GM10266 (cell line): ENCODE data around the gene DLG1.
"Not testable (repeated sequence)": the region's sequence is repeated elsewhere in the genome, so short reads cannot be mapped to it uniquely, and the experiment has no call there.

ENCODE experiments used
- DNase-seq: peaks from one replicate; pipeline ENCODE4 v3.0.0; 2012; ENCODE audit errors: extremely low spot score
- TF ChIP-seq, protein P1 (sequence below): IDR thresholded peaks from 2 replicates; pipeline ENCODE4 v1.5.1; 2012; ENCODE audit warnings: mild to moderate bottlenecking, low read depth; ENCODE audit not compliant: control insufficient read depth, insufficient read depth; ENCODE audit errors: missing control alignments

The DLG1 gene

DNA sequence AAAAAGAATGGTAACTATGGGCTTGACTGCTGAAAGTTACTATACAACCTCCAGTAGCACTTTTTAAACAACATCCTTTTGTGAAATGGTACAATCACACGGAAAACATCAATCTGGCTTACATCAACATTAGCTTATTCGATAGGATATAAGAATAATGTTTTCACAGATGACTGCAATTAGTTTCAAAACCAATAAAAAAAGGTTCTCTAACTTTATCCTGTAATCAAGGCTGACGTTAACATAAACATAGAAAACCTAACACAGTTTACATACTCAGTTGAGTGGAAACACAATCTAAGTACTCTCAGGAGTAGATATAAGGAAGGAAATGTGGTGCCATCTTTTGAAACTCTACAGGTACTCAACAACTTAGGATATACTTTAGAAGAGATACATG, 102.2 kb downstream of the DLG1 start:
- DNase-seq, result no peak

GRCh38 chr3:197195326-197195725, 103.1 kb downstream of the DLG1 start:
- DNase-seq, result no peak
- TF ChIP-seq, protein P1, sequence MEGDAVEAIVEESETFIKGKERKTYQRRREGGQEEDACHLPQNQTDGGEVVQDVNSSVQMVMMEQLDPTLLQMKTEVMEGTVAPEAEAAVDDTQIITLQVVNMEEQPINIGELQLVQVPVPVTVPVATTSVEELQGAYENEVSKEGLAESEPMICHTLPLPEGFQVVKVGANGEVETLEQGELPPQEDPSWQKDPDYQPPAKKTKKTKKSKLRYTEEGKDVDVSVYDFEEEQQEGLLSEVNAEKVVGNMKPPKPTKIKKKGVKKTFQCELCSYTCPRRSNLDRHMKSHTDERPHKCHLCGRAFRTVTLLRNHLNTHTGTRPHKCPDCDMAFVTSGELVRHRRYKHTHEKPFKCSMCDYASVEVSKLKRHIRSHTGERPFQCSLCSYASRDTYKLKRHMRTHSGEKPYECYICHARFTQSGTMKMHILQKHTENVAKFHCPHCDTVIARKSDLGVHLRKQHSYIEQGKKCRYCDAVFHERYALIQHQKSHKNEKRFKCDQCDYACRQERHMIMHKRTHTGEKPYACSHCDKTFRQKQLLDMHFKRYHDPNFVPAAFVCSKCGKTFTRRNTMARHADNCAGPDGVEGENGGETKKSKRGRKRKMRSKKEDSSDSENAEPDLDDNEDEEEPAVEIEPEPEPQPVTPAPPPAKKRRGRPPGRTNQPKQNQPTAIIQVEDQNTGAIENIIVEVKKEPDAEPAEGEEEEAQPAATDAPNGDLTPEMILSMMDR, result no peak

More for the DNA sequence above, 102.2 kb downstream of the DLG1 start:
- TF ChIP-seq, protein P1, result no peak

- not testable (repeated sequence) for DNase-seq
These were observed 104.7 kb downstream of the DLG1 start for GRCh38 chr3:197193759-197194158.

DNA sequence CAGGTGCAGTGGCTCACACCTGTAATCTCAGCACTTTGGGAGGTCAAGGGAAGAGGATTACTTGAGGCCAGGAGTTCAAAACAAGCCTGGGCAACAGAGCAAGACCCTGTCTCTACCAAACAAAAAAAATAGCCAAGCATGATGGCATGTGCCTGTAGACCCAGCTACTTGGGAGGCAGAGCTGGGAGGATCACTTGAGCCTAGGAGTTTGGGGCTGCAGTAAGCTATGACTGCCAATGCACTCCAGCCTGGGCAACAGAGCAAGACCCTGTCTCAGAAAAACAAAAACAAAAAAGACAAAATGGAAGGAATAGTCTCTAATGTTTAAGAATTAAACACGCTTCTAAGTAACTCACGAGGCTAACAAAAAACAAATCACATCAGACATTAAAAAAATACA, 106.5 kb downstream of the DLG1 start:
- TF ChIP-seq, protein P1, result no peak
- no peak for DNase-seq

DNA sequence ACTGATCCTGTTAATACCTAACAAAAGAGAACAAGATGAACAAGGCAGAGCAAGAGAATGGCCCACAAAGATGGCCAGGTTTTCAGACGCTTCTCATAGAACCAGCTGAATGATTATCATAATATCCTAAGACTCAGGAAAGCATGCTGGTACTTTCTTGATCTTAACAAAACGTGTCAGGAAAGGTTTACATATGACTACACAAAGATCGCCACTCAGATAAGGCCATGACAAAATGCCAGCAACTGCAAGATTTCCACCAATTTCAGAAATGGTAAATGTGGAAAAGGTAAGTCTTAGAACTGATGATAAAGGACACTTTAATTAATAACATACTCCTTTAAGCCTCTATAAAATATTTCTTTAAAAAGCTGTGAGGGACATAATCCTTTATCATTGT, 108.8 kb downstream of the DLG1 start:
- TF ChIP-seq, protein P1, result no peak
- no peak for DNase-seq

- no peak for DNase-seq
- TF ChIP-seq, protein P1, result no peak
These were observed 109.4 kb downstream of the DLG1 start for GRCh38 chr3:197188963-197189362.

DNA sequence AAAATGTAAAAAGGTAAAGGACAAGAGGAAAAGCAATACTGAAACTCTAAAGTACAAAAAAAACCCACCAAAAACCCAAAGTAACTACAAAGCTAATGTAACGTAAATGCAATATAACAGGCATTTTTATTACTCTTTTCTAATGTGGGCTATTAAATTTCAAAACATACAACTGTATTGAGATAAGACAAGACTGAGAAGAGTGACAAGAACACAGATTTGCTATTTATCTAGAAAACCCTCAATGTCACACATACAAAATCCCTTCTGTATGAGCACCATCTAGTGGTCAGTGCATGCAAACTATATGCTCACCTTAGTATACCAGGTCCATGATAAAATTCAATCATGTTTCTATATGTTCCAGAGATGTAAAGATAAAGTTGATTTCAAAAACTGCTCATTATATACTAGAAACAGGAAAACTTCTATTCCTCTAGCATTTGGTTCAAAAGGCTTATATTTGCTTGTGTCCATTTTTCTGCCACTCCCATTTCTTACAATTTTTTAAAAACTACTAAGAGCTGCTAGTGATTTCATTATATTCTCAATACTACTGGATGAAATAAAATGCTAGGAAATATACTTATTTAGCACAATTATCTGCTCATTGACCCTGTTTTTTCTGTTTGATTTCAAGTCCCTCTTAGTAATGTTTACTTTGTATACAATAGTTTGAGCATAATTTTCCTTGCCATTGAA, 111.4 kb downstream of the DLG1 start:
- peak; percentile 71 for DNase-seq
- TF ChIP-seq, protein P1, result peak; percentile 84

DNA sequence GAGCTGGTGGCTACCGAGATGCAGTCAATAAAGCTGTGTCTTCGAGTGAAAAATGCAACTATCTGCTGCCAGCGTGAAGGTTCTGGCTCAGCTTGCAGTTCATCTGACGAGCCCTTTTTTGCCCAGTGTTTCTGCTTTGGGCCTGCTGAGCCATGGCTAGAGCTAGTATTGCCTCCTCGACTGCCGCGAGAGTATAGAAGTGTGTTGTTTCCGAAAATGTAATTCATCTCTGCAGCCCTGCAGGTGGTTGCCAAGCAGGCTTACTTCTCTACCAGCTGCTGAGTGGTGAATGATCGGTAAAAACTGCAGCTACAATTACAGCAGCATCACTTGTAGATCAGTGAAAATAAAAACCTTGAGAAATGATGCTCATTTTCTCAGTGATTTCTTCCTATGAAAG, 114.8 kb downstream of the DLG1 start:
- TF ChIP-seq, protein P1, result no peak
- DNase-seq, result no peak
